Measurements from ENCODE around the gene AQP4.

Gene AQP4

GRCh38 chr18:26839609-26840008 is 25.9 kb downstream of the AQP4 start:
- DNase-seq (ENCODE audit: low read depth) = no peak

DNA sequence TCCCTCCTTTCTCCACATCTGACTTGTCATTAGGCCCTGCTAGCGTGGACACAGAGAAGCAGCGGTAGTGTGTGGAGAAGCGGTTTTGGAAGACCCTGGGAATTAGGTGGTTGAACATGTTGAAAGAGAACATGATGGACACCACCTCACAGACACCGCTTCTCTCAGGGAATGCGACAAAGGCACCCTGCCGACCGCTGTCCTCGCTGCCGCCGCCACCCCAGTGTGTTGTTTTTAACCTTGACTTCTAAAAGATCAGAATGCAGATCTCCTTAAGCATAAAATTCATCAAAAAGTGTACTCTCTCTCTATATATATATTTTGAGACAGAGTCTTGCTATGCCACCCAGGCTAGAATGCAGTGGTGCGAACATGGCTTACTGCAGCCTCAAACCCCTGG is 33.2 kb downstream of the AQP4 start:
- no peak for DNase-seq (ENCODE audit: low read depth)

GRCh38 chr18:26827581-26827980 is 37.9 kb downstream of the AQP4 start:
- no peak for DNase-seq (ENCODE audit: low read depth)

DNA sequence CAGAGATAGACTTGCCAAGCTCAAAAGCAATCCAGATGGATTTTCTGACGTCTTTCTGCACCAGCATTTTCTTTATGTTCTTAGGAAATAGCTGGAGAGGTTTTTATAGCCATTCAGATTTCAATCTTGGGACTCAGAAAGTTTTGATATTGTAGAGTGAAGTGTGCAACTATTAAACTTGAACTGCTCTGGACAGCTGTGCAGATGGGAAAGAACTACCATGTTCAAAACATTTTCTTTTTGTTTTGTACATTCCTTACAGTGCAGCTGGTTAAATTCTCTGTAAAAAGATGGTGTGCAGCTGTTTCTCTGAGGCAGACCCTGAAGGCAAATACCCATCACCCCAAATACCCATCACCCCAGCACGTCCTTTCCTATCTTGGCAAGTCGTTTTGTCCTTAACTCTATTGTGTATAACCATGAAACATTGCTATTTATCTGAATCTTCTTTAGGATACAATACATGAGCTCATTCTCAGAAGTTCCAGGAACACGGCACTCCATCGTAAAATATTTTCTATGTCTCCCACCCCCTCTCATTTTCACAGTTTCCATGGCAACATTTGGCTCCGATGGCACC is 38.8 kb downstream of the AQP4 start:
- no peak for DNase-seq (ENCODE audit: low read depth)

GRCh38 chr18:26821181-26821580 is 44.3 kb downstream of the AQP4 start:
- no peak for DNase-seq (ENCODE audit: low read depth)

GRCh38 chr18:26819046-26819445 is 46.5 kb downstream of the AQP4 start:
- no peak for DNase-seq (ENCODE audit: low read depth)

- no peak for DNase-seq (ENCODE audit: low read depth)
Measured at GRCh38 chr18:26818461-26818860, 47.0 kb downstream of the AQP4 start.

DNA sequence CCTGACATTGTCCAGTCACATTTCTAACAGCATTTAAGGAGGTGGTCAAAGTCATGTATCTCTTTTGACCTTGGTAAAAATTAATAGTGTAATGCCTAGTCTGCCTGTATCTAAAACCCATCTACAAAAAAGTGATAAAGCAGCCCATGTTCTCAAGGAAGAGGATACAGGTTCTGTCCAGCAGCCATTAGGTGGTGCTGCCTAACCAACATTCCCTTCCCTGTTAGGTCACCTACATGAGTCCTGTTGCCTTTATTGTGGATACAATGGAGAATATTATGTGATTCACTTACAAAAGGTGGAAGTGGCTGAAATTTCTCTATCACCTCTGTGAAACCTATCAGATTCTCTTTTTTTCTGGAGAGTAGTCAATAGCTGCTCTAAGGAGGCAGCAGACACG is 52.5 kb downstream of the AQP4 start:
- DNase-seq (ENCODE audit: low read depth) = peak; percentile 3

- DNase-seq (ENCODE audit: low read depth) = no peak
Measured at GRCh38 chr18:26812462-26812861, 53.0 kb downstream of the AQP4 start.

DNA sequence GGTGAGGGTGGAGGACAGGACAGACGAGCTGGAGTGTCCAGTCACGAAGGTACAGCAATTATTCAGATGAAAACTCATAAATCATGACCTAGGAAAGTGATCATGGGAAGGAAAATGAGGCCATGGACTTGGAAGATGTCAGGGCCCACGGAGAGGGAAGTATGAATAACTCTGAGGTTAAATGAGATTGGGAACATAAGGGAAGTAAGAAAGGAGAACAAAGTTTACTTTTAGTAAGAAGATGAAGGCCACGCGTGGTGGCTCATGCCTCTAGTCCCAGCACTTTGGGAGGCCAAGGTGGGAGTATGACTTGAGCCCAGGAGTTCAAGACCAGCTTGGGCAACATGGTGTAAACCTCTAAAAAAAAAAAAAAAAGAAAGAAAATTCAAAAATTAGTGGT is 56.2 kb downstream of the AQP4 start:
- DNase-seq (ENCODE audit: low read depth) = no peak

DNA sequence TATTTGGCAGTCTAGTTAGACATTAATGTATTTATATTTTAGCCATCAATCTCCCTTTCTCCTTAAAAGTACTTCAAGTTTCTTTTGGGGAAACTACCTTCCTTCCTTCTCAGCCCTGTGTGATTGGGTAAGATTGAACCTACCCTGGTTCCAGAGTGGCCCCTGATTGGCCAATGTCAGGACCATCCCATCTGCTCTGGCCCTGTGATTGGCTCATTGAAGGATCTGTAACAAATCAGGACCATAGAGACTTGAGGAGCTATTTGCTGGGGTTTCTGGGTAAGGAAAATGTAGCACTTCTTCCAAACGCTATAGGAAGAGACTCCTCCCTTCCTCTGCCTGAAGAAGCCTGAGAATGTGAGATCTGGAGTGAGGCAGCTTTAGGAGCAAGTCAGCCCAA is 59.3 kb downstream of the AQP4 start:
- no peak for DNase-seq (ENCODE audit: low read depth)

DNA sequence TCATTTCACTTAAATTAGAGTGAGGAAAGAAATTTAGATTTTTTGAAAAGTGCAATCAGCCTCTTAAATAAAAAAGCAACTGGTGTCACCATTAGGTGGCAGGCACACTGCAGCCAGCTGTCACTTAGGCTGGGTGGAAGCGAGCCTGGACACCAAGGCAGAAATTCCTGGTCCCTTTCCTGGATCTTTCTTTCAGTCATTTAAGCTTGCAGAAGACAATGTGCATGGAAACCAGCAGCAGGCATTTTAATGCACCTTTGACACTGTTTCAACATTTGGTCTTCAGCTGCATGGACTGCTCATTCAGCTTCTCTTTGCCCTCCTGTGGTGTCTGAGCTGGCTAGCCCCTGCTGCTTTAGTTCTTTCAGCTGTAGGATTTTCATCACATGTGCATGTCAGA is 61.0 kb downstream of the AQP4 start:
- DNase-seq (ENCODE audit: low read depth) = no peak

GRCh38 chr18:26803643-26804042 is 61.9 kb downstream of the AQP4 start:
- no peak for DNase-seq (ENCODE audit: low read depth)

- no peak for DNase-seq (ENCODE audit: low read depth)
Measured at GRCh38 chr18:26802330-26803200, 62.9 kb downstream of the AQP4 start.
